Right hindlimb (tissue), 1 donor: ENCODE measurements around the gene TSPAN2.
A peak's percentile ranks its signal among the peaks of the same experiment; 100 is the strongest.

ENCODE experiments used
- DNase-seq: peaks from one replicate; pipeline ENCODE4 v3.0.0-alpha.2; 2018

Gene TSPAN2

DNA sequence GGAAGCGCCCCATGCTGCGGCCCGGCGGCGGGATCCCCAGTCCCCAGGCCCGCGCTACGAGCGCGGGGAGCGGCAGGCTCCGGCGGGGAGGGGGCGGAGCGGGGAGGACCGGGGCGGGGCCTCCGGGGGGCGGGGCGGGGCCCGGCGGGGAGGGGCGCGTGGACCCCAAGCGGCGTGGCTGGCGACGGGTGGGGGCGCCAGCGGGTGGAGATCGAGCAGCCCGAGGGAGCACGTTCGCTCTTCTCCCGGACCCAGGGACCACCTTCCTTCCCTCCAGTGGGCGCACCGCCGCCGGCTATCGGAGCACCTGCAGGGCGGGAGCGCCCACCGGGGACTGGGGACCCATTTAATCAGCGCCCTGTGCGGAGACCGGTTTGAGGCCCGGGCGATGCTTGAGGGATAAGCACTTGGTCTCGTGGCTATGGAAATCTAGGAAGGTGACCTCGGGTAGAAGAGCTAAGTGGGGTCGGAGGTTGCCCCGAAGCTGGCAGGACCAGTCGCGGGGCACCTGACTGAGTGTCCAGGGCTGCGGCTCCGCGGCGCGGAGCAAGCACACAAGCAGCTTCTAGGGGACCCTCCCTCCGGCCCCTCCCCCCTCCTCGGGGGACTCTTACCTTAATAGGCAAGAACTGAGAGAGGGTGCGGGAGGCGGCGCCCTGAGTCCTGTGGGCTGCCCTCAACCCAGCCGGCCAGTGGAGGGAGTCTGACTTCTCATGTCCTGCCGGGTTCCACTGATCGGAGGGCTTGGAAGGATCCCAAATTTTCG, at the start of gene TSPAN2:
TSS of gene TSPAN2 (minus strand) at position 84 of the 766 bp plus-strand sequence. CDS start at position 13, 71 bp downstream.
- peak; percentile 54 for DNase-seq

DNA sequence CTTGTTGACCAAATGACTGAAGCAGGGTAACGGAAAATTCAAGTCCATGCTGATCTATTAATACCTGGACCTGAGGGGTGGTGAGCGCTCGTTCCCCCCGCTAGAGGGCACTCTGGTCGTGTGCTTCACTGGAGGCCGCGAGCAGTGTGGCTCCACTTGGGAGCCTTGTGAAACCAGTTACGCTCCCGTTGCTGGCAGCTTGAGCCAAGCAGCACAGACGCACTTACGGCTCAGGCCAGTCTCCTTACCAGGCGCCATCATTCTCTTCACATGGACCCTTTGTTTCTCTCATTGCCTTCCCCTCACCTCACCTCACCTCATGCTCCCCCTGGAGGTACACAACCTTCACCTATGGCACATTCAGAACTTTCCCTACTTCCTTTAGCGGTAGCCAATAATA, 49.7 kb upstream of the TSPAN2 start:
- peak; percentile 89 for DNase-seq

DNA sequence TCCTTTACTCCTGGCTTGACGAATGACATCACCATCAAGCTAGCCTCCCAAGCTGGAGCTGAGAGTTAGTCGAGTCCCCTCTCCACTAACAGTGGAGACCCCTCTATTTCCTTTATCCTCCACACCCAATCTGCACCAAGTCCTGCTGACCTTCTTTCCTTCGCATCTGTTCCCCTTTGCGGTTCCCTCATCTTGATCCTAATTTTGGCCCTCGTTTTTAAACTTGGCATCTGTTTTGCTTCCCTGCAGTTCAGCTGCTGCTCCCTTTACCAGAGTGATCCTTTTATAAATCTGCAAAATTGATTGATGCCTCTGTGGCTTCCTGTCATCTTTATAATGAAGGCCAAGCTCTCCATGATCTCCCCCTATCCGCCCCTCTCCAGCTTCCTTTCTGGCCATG, 49.0 kb upstream of the TSPAN2 start:
- DNase-seq, result no peak

DNA sequence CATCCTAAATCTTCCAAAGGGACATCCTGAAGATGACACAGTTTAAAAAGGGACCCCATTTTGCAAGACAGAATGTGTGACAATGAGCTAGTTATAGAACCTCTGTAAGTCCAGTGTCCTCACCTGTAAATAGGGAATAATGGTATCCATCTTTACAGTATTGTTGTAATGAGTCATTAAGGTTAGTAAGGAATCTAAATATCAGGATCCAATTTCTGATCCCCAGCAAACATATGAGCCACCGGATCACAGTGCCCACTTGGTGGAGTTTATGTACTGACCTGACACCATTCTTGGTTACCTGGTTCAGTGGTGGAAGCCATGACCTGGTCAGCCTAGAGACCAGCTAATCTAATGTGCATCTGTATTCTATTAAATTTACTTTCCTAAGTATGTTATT, 47.9 kb upstream of the TSPAN2 start:
- no peak for DNase-seq

DNA sequence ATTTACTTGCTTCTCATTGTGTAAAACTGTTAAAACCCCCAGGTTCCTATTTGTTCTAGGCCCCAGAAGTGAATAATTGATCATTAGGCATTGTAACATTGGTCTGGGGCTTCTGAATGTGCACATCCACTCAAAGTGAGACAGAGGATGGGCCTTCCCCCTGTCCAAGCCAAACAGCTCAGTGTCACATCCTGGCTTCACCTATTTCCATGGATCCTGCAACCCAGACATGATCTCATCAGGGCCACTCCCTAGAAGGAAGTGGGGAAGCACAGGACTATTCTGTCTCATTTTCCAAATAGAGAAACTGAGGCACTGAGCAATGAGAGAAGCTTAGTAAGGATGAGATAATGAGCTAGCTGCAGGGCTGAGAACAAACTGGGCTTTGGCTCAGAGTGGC, 47.4 kb upstream of the TSPAN2 start:
- no peak for DNase-seq

DNA sequence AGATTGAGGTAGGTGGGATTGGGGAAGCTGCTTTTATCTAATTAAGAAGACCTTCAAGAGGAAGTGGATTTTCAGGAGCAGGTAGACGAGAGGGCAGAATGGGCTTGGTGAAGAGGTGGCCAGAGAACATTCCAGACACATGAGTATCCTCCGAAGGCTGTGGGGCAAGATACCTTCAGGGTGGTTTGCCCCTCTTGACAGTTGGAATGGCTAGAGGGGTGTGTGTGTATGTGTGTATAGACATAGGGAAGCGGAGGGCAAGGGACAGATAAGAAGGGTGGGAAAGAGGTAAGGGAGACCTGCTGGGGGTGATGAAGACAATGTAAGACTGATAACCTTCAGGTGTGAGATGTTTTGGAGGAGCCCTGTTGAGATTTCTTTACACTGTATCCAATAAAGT, 46.8 kb upstream of the TSPAN2 start:
- no peak for DNase-seq

DNA sequence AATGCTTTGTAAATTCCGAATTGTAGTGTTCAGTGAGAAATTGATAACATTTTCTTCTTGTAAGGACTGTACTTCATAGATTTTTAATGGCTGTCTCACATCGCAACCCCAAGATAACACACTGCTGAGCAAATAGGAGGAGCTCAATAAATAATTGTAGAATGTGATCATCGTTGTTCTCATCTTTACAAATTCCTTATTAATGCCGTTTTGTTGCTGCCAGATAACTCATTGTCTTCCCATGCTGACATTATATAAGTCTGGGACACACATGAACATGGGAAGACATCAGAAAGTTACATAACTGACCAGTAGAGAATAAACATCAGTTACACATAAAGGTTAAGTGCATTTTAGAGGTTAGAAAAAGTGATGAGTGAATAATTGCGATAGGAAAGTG, 46.4 kb upstream of the TSPAN2 start:
- no peak for DNase-seq

DNA sequence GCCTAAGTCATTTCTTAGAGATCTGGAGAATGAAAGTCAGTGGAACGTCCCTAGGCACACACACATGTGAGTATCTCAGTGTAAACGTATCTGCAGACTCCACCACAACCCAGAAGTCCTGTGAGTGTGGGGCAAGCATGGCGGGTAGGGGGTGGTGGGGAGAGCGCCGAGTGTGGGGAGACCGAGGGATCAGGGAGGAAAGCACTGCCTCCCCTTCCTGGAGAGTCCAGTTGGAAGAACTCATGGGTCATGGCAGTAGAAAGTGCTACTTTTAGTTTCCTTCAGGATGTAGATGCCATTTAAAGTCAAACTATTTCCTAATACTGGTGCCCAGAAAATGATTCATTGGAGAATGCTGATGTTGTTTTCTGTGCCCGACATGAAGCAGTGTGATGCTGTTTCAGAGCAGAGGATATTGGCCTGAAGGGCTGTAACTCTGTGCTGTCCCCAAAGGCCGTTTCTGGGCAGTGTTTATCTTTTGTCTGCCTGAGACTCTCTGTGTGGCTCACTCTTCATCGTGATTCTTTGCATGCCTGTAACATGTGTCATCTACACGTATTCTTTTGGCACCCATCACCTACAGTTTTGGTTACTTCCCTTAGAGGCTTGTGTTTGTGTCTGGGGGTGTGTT, 45.7 kb upstream of the TSPAN2 start:
- DNase-seq, result no peak

DNA sequence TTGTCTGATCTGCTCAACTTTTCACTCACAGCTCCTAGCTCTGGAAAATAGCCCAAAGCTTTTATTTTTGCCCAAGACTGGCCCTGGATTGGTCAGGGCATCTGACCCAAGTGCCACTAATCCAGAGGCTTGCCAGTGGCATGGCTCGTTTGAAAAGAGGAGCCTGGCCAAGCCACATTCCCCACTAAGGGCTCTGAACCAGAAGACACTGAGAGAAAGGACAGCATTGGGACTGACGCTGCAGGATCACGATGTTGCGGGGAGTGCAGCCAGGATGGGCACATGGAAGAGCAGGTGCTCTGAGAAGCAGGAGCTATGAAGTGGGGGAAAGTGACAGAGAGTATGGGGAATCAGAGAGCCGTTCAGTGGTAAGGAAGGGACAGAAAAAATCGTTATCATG, 44.9 kb upstream of the TSPAN2 start:
- no peak for DNase-seq

DNA sequence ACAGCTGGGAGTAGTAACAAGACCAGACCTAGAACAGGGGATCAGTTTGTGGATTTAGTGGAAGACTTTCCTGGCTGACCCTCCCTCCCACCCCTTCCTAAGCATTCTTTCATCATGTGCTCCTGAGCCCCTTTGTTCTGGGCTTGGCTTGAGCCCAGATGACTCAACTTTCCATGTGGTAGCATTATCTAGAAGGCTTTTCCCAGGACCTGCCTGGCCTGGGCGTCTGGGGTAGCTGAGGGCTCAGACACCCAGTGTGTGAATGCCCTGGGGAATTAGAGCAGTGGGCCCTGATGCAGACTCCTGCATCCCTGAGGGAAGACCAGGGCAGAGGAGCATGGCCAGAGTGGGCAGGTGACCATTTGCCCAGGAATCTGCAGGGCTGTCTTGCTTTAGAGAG, 44.1 kb upstream of the TSPAN2 start:
- DNase-seq, result no peak

DNA sequence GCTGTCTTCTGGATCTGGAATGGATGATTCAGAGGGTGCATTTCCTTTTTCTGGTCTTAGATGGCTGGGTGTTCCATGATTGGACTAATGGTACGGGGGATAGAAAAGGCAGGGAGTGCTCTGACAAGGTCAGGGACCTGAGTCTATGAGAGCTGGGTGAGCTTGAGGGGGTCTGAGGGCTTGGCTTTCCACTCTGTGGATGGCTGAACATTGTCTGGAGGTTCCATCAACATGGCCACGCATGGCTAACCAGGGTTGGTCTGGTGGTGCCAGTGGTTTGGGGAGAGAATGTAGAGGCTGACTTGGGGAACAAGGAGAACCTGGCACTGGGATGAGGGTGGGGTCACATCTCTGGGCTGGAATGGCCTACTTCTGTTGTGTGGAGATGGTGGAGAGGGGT, 41.5 kb upstream of the TSPAN2 start:
- DNase-seq, result no peak

DNA sequence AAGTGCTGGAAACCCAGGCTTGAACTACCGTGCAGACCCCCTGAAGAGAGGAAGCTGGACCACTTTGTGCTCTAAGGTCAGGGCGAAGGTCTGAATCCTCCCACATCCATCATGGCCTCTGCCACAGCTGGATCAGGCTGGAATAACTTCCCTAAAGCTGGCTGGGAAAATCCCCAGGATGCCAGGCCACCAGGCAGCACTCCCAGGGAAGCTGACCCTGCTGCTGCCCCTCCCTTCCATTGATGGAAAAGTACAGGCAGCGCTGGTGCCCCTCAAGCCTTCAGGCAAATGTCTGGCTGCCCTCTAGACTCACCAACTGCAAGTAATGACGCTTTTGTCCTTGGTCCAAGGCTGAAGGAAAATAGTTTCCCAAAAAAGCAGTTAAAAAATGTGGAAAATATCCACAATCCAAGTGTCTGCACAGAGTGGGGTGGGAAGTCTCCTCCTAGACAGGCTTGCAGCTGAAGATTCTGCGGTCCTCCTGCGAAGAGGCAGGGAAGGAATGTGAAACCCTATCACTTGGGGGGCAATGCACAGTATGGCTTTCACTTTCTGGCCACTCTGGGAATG, 39.9 kb upstream of the TSPAN2 start:
- no peak for DNase-seq

DNA sequence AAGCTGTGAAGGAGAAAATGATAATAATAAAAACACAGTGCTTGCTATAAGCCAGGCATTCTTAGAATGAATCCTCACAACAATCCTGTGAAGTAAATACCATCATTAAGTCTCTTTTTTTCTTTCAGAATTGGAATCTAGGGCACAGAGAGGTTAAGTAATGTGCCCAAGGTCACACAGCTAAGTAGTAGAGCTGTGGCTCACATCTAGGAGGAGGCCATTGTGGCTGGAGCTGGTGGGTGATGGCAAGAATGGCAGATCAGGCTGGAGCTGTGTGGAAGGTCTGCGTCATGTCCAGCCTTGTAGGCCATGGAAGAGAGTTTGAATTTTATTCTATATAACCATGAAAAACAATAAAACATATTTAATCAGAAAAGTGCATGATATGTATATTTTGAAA, 38.2 kb upstream of the TSPAN2 start:
- no peak for DNase-seq

DNA sequence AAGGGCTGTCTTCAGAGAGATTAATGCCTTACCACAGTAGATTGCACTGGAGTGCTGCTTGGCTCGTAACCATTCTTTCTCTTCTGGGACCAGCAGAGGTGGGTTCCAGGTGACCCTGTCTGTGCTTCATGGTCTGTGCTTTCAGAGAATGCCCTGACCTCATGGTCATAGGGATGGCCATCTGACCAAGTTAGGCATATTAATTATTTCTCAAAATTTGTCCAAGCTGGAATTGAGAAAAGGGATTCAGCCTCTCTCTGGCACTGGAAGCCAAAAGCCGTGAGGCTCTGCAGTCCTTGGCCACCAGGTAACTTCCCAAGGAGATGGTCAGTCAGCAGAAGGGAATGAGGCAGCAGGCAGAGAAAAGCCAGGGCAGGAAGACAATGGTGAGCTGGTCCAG, 37.2 kb upstream of the TSPAN2 start:
- no peak for DNase-seq

DNA sequence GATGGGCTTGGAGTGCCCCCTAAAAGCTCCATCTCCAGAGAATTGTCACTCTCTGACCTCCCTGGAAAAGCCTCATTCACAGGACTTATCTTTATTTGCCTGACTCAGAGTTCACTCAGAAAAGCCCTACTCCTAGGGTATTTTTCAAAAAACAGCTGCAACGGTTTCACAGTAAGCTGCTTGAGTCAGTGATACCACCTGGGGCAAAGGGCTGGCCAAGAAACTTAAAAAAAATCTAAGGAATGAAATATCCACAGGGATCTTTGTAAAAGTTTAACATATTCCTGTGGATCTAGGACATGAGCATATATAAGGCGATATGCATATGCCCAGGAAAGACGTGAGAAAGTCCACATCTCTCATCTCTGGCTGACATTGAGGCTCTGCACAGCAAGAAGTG, 33.8 kb upstream of the TSPAN2 start:
- no peak for DNase-seq

DNA sequence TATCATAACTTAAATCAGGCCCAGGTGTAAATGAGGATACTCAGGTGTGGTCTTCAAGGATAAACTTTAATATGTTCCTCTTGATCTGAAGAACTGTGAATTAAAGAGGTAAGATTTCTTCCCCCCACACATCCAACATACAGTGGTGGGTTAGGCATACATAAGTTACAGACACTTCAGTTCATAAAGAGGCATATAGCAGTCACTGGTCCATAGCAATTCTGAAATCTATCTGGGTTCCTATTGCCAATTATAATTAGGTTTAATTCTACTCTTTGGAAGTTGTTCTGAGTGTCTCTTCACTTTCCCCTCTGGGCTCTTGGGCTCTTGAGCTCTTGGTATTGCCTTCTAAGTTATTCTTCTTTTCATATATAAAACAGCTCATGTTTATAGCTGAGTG, 32.5 kb upstream of the TSPAN2 start:
- DNase-seq, result no peak

DNA sequence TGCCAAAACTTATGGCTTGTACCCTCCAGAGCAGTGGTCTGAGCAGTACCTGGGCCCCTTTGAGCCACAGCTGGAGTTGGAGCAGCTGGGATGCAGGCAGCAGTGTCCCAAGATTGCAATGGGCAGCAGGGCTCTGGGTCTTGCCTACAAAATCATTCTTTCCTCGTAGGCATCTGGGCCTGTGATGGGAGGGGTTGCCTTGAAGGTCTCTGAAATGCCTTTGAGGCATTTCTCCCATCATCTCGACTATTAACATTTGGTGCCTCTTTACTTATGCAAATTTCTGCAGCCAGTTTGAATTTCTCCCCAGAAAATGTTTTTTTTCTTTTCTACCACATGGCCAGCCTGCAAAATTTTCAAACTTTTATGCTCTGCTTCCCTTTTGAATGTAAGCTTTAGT, 31.0 kb upstream of the TSPAN2 start:
- DNase-seq, result no peak

DNA sequence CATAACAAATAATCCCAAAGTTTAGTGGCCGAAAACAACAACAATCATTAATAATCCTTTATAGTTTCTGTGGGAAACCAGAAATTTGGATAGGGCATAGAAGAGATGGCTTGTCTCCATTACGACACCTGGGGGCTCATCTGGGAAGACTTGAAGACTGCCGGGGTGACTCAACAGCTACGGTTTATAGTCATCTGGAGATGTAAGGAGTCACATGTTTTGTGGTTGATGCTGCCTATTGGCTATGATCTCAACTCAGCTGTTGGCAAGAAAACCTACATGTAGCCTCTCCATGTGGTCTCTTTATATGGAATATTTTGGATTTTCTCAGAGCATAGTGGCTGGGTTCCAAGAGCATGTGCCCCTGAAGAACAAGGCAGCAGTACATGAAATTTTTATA, 29.3 kb upstream of the TSPAN2 start:
- DNase-seq, result no peak

DNA sequence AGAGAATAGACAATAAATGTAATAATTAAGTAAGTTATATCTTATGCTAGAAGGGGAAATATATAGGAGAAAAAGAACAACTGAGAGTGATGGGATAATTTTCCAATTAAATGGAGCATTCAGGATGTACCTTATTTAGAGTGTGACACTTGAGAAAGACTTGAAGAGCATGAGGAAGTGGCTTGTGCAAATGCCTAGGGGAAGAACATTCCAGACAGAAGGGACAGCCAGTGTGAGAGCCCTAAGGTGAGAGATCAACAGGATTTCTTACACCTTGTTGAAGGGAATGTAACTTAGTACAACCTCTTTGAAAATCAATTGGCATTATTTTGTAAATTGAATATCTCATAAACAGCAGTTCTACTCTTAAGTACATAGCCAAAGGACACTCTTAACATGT, 28.8 kb upstream of the TSPAN2 start:
- DNase-seq, result no peak

DNA sequence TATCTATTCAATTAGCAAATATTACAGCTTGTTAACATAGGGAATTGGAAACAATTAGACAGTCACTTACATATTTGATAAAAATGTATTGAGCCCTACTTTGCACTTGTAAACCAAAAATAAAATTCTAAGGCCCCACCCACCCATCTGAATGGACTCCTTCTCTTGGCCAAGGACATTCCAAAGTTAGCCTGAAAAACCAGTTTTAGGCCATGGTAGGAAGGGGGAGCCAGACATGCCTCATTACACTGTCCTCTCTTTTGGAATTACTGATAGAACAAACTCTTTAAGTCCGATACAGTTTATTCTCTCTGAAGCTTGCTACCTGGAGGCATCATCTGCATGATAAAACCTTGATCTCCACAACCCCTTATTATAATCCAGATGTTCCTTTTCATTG, 28.0 kb upstream of the TSPAN2 start:
- DNase-seq, result no peak

DNA sequence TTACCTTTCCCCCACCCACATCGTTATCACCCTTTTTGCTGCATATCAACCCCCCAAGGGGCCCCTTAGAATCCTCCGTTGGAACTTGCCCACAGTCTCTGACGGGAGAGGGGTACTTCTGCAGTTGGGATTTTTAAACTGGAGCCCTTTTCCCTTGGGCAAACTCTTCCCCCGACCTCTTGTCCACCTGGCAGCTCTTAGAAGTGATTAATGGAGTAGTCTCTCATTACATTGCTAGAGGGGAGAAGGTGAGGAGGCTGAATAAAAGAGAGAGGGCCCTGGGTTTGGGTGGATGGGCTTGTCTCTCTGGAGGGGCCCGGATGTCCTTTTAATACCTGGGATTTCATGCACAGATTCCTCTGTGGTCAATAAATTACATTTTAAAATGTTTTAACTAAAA, 27.2 kb upstream of the TSPAN2 start:
- no peak for DNase-seq

DNA sequence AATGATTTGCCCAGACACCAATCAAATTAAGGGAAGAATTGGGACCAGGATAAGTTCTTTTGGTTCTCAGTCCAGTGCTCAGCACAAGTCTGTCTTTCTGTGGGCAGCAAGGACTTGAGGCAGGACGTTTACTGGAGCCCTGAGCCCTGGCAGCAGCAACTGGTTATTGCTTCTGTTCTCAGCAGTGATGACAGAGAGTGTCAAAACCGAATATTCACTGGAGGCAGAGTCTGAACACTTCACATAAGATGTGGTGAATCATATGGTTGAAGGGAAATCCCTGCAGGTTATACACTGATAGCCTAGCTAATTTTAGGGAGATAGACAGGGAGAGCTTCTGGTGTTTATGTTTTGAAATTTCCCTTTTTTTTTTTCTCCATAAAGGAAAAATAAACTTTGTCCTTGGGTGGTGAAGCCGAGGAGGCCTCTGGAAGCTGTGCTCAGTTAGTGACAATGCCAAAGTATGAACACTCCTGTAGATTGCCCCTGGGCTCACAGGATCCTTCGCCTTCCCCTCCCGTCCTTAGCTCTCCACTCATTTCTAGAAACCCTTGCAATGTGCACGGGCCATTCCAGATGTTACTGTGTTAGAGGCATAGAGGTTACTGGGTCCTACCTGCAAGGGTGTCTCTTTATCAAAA, 26.3 kb upstream of the TSPAN2 start:
- no peak for DNase-seq

DNA sequence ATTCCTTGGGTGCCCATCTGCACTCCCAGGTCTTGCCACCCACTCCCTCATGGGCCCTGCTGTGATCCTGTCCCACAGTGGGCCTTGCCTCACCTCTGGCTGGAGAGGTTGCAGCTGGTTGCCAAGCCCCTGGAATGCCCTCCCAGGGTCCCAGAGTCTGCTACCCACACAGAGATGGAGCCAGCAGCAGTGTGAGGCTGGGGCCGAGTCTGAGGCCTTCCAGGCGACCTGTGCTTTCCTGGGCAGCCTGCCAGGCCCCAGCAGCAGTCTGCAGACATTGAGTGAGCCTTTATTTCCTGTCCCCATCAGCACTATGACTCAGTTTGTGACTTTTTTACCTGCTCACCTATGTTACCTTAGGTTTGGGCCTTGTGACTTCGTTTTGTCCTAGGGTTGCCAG, 25.0 kb upstream of the TSPAN2 start:
- DNase-seq, result no peak

DNA sequence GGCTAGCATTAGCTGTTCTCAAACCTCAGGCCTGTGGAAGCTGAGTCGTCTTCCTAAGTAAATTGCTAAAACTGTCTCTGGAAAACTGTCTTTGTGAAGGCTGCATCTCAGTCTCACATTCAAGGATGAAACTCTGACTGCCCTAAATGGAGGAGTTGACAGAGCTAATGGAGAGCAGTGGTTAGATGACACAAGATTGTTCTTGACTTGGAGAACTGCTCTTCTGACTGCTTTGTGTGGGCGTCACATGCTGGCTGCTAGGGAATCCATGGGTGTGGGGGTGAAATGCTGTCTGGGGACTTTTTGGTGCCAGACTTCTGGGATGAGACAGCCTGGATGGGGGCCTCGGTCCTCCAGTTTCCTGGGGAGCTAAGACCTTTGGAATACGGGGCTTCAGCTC, 24.5 kb upstream of the TSPAN2 start:
- no peak for DNase-seq
